Fibroblast of peridontal ligament (primary cell): ENCODE measurements around the gene VPS72.

ENCODE experiments used
- DNase-seq: peaks from one replicate; pipeline ENCODE4 v3.0.0-alpha.2; 2010; ENCODE audit errors: extremely low read depth

VPS72 gene

GRCh38 chr1:151187205-151187604, 2.8 kb downstream of the VPS72 start:
- DNase-seq: no peak

DNA sequence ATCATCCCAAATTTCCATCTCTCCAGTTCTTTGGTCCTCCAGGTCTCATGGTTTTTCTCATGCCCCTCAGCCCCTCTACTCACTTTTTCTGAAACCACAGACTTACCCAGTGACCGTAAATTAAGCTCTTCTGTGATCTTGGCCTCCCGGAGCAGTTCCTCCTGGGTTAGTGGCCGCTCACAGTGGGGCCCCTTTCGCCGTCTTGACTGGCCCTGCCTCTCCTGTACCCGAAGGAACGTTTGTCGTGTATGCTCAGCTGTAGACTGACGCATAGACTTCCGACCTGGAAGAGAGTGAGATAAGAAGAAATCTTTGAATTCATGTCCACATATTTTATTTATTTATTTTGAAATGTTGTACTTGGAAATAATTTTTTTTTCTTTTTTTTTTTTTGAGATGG, 5.8 kb downstream of the VPS72 start:
- DNase-seq: no peak

DNA sequence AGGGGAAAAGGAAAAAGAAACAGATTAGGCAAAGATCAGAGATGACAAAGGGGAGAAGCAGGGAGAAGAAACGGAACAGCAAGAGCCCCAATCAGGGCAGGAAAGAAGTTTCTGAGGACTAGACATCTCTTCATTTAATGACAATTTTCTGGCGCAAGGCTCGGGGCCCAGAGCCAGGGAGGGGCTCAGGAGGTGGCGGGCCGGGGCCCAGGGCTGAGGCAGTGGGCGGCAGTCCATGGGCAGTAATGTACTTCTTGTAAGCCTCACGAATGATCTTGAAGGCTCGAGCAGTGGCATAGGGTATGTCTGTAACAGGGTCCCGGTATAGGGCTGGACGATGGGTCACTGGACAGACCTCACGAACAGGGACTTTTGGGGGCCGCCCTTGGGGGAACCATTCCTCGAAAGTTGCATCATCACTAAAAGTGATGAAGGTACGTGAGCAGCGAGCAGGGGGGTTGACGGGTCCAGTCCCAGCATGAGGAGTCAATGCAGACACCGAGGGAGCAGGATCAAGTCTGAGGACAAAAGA, 13.4 kb downstream of the VPS72 start:
- no peak for DNase-seq

DNA sequence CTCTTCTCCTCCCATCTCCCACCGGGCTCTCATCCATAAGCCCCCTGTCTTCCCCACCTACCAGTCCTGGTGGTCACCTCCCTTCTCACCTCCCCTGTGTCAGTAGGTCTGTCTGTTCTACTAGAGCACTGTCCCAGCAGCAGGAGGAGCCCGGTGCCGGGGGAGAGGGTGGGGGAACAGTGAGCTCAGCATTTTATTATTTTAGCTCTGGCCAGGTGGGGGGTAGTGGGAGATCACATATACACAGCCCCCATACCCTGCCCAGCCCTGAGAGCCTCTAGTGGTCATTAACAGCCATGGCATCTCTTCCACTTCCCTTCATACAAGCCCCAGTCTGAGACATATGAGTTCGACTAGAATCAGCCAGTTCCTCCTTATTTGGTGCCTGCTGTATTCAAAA, 14.1 kb downstream of the VPS72 start, which contains the start of gene TMOD4:
TSS of gene TMOD4 (minus strand) at position 119 of the 400 bp plus-strand sequence. CDS start 1,106 bp downstream, outside the sequence.
- peak; percentile 22 for DNase-seq

GRCh38 chr1:151175041-151175741, 14.8 kb downstream of the VPS72 start:
- peak; percentile 71 for DNase-seq

- no peak for DNase-seq
These were observed 18.8 kb downstream of the VPS72 start for GRCh38 chr1:151171190-151171589.

DNA sequence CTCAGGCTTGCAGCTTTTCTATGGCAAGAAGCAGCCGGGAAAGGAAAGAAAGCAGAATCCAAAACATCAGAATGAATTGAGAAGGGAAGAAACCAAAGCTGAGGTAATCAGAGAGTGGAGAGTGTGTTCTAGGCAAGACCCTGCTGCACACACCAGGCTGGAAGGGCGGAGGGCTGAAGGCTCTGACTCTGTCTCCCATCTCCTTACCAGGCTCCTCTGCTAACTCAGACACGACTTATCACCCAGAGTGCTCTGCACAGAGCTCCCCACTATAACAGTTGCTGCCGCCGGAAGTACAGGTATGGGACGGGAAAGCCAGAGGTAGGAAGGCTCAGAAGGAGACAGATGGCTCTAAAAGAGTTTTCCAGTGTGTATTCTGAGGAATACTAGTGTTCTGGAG, 22.9 kb downstream of the VPS72 start:
- no peak for DNase-seq

GRCh38 chr1:151166505-151166956, 23.5 kb downstream of the VPS72 start:
- peak; percentile 71 for DNase-seq

GRCh38 chr1:151165738-151166504, 24.1 kb downstream of the VPS72 start, which contains the start of the genes LYSMD1 and SCNM1:
LYSMD1 (minus strand) TSS chr1:151165902; CDS start chr1:151165258, 644 bp downstream.
SCNM1 (plus strand) TSS chr1:151166144; CDS start chr1:151166153, 9 bp downstream.
- peak; percentile 99 for DNase-seq

GRCh38 chr1:151165281-151165737, 24.7 kb downstream of the VPS72 start:
- peak; percentile 63 for DNase-seq

DNA sequence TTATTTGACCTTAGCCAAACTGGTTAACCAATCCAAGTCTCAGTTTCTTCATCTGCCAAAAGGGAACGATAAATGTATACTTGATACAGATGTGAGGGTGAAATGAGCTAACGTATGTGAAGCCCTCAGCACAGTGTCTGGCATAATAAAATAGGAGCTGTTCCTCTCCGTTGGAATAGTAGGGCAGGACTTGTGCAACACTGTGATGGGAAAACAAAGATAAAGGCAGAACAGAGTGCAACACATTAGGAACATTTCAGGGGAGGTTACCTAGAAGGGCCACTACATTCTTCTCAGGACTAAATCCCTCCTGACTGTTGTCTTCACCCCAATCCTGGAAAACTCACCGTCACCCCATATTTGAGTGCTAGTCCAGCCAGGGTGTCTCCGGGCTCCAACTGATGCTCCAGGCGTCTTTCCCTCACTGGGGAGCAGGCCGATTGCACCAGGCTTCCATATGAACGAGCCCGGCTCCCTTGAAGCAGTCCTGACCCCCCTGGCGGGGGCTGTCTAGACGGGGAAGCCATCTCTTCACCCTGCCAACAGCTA, 25.2 kb downstream of the VPS72 start:
- peak; percentile 29 for DNase-seq

- no peak for DNase-seq
These were observed 30.6 kb downstream of the VPS72 start for GRCh38 chr1:151159373-151159772.

GRCh38 chr1:151158751-151159251, 31.2 kb downstream of the VPS72 start:
- DNase-seq: no peak

DNA sequence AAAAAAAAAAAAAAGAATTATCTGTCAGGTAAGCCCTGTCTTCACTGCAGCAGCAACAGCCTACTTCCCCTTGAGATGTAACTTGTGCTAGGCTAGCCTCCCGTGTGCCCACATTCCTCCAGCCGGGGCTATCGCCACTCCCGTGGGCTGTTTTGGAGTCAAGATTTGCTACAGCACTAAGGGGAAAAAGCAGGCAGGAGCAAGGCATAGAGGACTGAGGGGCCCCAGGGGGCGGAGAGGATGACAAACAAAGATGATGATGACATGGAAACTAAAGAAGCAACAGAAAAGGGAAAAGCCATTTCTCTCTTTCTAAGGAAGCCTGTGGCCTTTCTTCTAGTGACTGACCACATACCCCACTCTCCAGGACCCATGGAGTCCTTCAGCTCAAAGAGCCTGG, 31.7 kb downstream of the VPS72 start:
- no peak for DNase-seq

GRCh38 chr1:151157067-151157531, 32.9 kb downstream of the VPS72 start:
- no peak for DNase-seq

DNA sequence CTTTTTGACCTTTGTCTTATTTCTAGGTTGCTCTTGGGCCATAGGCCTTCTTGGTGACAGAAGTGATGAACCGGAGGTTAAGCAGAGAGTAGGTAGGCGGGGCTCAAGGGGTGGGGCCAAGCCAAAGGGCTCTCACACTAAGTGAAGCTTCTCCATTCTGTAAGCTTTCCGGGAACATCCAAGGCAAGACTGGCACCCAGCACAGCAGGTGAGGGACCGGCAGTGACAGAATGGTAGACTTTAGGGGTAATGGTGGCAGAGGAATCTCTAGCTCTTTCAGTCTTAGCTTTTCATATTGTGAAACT, 33.5 kb downstream of the VPS72 start, which contains the start of gene TNFAIP8L2:
TSS of gene TNFAIP8L2 (plus strand) at position 135 of the 305 bp plus-strand sequence. CDS start 2,049 bp downstream, outside the sequence.
- no peak for DNase-seq

DNA sequence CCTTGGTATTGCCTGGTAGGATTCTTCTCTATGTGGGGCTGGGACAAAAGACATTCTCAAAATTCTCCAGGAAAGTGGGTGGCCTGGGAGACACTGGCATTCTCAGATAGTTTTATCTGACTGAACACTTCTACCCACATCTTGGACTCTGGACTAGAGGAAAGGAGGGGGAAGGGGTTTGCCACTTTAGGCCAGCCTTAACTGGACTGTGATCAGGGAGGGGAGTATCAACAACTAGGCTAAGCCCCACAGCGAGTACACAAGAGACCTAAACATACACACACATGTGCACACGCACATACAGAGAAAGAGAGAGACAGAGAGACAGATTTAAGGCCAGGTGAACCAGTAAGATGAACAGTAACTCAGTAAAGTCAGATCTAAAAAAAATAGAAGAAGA, 42.3 kb downstream of the VPS72 start:
- DNase-seq: no peak

- DNase-seq: no peak
These were observed 42.9 kb downstream of the VPS72 start for GRCh38 chr1:151147132-151147503.

- DNase-seq: peak; percentile 81
These were observed 43.4 kb downstream of the VPS72 start, which contains the start of gene SEMA6C for GRCh38 chr1:151146412-151147131. SEMA6C (minus strand) TSS chr1:151146631; CDS start chr1:151142621, 4,010 bp downstream.

DNA sequence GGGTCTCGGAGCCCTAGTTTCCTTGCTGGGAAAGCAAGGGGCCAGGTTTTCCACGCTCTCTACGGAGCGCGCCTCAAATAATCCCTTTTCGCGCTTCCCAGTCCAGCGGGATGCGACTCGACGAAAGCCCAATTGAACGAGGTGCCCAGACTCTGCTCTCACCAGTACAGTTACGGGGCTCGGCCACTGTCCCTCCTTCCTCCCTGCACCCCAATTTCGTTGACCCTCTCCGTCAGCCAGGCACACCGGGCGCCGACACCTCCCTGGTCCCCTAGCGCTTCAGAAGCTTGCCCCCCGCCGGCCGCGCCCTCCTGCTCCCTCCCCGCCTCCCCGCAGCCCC, 44.0 kb downstream of the VPS72 start:
- no peak for DNase-seq
